K562 (cell line): ENCODE data around the gene FBXO27. TPM values are rescaled to one million over a fixed set of nuclear protein-coding genes. Genes with fewer than 3 reads are reported as not detected.

ENCODE experiments used
- ATAC-seq: fragments of 200-7000 bp; cut with Tn5 transposase; 3 replicates; pipeline ENCODE4 v1.9.1; 2020; ENCODE audit warnings: moderate library complexity
- BruUV-seq: library from RNA; stranded (reverse); fragments of 400-500 nt; replicated peaks from 2 replicates; lab custom pipeline; 2021; lab: Mats Ljungman, UMichigan
- CTCF ChIA-PET: fragments of 300-600 bp; formaldehyde crosslinking; extraction: SDS; loops from one replicate; lab custom pipeline; 2021; ENCODE audit warnings: low intra/inter-chr PET ratio; lab: Yijun Ruan, JAX
- POLR2A ChIA-PET: fragments of 300-600, 350-650 bp; sonication (Branson Sonifier 250); formaldehyde crosslinking; extraction: SDS; loops from one replicate; lab custom pipeline; 2021; ENCODE audit warnings: antibody characterized with exemption, inconsistent platforms; lab: Yijun Ruan, JAX
- DNase-seq, 4 experiments: peaks; one replicate each; pipeline versions ENCODE4 v3.0.0 to v3.0.0-alpha.2; 2011 to 2018; ENCODE audit warnings: low spot score in 3 of 4, mixed read lengths in 3 of 4; ENCODE audit errors: extremely low read depth in 1 of 4
- FAIRE-seq: peaks from 2 replicates; lab custom pipeline; 2011; peaks lifted over from hg19 to GRCh38; lab: Jason Lieb, UNC
- H2AFZ ChIP-seq: 2 replicates; pipeline ENCODE4 v1.6.0; 2011; ENCODE audit warnings: low read depth, low read length, control low read depth, inconsistent platforms
- H3K27ac ChIP-seq: fragments of 200-600 bp; 3 replicates; pipeline ENCODE4 v1.8.0; 2011; ENCODE audit warnings: low read depth, mild to moderate bottlenecking, control low read depth, inconsistent platforms, low read length, moderate library complexity, mixed read lengths; ENCODE audit errors: extremely low read depth
- H3K27me3 ChIP-seq, 2 experiments: fragments of 300-600 bp in 1 of 2; 2 replicates in 1 of 2; 3 replicates in 1 of 2; pipeline versions ENCODE4 v1.6.0 to v1.8.0; 2011; ENCODE audit warnings: inconsistent platforms in 2 of 2, low read length in 2 of 2, mild to moderate bottlenecking in 1 of 2, mixed read lengths in 1 of 2, moderate library complexity in 1 of 2; ENCODE audit not compliant: control insufficient read depth in 2 of 2, insufficient read depth in 2 of 2
- H3K36me3 ChIP-seq: fragments of 300-600 bp; 3 replicates; pipeline ENCODE4 v1.8.0; 2011; ENCODE audit warnings: mild to moderate bottlenecking, low read length, inconsistent platforms; ENCODE audit not compliant: control insufficient read depth, insufficient read depth
- H3K4me1 ChIP-seq, 2 experiments: fragments of 200-600 bp in 1 of 2; replicated peaks in 1 of 2; 2 replicates in 1 of 2; 3 replicates in 1 of 2; pipeline versions ENCODE4 v1.5.1 to v1.8.0; 2011; ENCODE audit warnings: inconsistent platforms in 2 of 2, low read length in 2 of 2, mild to moderate bottlenecking in 1 of 2, mixed read lengths in 1 of 2, moderate library complexity in 1 of 2; ENCODE audit not compliant: control insufficient read depth in 2 of 2, insufficient read depth in 2 of 2
- H3K4me2 ChIP-seq: 2 replicates; pipeline ENCODE4 v1.6.1; 2011; ENCODE audit warnings: low read length, control low read depth, inconsistent platforms, mixed read lengths; ENCODE audit not compliant: insufficient read depth
- H3K4me3 ChIP-seq: fragments of 200-600 bp; sonication (generic), shearing (Covaris generic); 2 replicates; pipeline ENCODE4 v1.5.1; 2016; ENCODE audit warnings: control low read depth, inconsistent platforms
- H3K79me2 ChIP-seq: fragments of 200-600 bp; 3 replicates; pipeline ENCODE4 v1.8.0; 2011; ENCODE audit warnings: low read length, inconsistent platforms; ENCODE audit not compliant: control insufficient read depth, insufficient read depth
- H3K9ac ChIP-seq, 2 experiments: 2 replicates each; pipeline versions ENCODE4 v1.6.0 to v1.6.1; 2011; ENCODE audit warnings: low read depth in 2 of 2, low read length in 2 of 2, control low read depth in 1 of 2, inconsistent platforms in 1 of 2, mild to moderate bottlenecking in 1 of 2, mixed read lengths in 1 of 2; ENCODE audit not compliant: insufficient read depth in 1 of 2
- H3K9me1 ChIP-seq: one replicate; pipeline ENCODE4 v1.6.0; 2011; ENCODE audit warnings: inconsistent platforms, mild to moderate bottlenecking, low read length, moderate library complexity; ENCODE audit not compliant: control insufficient read depth, insufficient read depth
- H3K9me3 ChIP-seq: replicated peaks from 2 replicates; pipeline ENCODE4 v1.5.1; 2011; ENCODE audit warnings: low read depth, low read length, inconsistent platforms; ENCODE audit not compliant: control insufficient read depth, insufficient read depth
- H4K20me1 ChIP-seq: replicated peaks from 2 replicates; pipeline ENCODE4 v1.6.1; 2011; ENCODE audit warnings: low read length, inconsistent platforms, mixed read lengths; ENCODE audit not compliant: control insufficient read depth, insufficient read depth
- BCOR ChIP-seq: fragments of 450-650 bp; IDR thresholded peaks from 2 replicates; pipeline ENCODE4 v1.6.1; 2016
- CHD4 ChIP-seq: fragments of 200-600 bp; sonication (generic); IDR thresholded peaks from 3 replicates; pipeline ENCODE4 v1.6.1; 2012; ENCODE audit warnings: low read depth, mild to moderate bottlenecking, mixed read lengths, low read length, inconsistent platforms; ENCODE audit not compliant: insufficient read depth, insufficient replicate concordance, poor library complexity, severe bottlenecking
- ELF2 ChIP-seq: fragments of 250-450 bp; sonication (Bioruptor Pico); IDR thresholded peaks from 2 replicates; pipeline ENCODE4 v1.5.0; 2021; ENCODE audit warnings: mild to moderate bottlenecking
- EP400 ChIP-seq: fragments of 450-650 bp; IDR thresholded peaks from 2 replicates; pipeline ENCODE4 v1.6.1; 2017; ENCODE audit warnings: antibody characterized with exemption, mild to moderate bottlenecking, moderate library complexity
- JUND ChIP-seq, 2 experiments: IDR thresholded peaks; 2 replicates in 1 of 2; 3 replicates in 1 of 2; pipeline ENCODE4 v1.6.1; 2011; ENCODE audit warnings: borderline replicate concordance in 2 of 2, low read depth in 2 of 2, low read length in 2 of 2, improper control_type of control experiment in 1 of 2, missing biosample characterization in 1 of 2, missing genetic modification characterization in 1 of 2, missing genetic modification reagents in 1 of 2
- KDM1A ChIP-seq, 2 experiments: fragments of 450-650 bp; IDR thresholded peaks; 2 replicates each; pipeline ENCODE4 v1.6.1; 2016; ENCODE audit warnings: mild to moderate bottlenecking in 2 of 2
- RBM25 ChIP-seq: fragments of 200-400 bp; formaldehyde crosslinking; IDR thresholded peaks from 2 replicates; pipeline ENCODE4 v1.6.1; 2018; ENCODE audit warnings: low read length, low read depth, moderate library complexity; ENCODE audit not compliant: severe bottlenecking
- RCOR1 ChIP-seq, 2 experiments: IDR thresholded peaks; 2 replicates each; pipeline ENCODE4 v1.6.1; 2012; ENCODE audit warnings: low read depth in 2 of 2, low read length in 2 of 2, borderline replicate concordance in 1 of 2, improper control_type of control experiment in 1 of 2
- SRSF9 ChIP-seq: fragments of 200-400 bp; formaldehyde crosslinking; IDR thresholded peaks from 2 replicates; pipeline ENCODE4 v1.6.1; 2017; ENCODE audit warnings: low read depth, low read length, borderline replicate concordance
- WGBS: fragments of 100-300 bp; shearing (Covaris generic); methylation state at CpG from one replicate; pipeline ENCODE4 v1.1.6; 2016; ENCODE audit warnings: low coverage, mixed read lengths; ENCODE audit not compliant: insufficient coverage; ENCODE audit errors: missing lambda C conversion rate; 5-methylcytosine and 5-hydroxymethylcytosine counted together
- in situ Hi-C: fragments of 300-500 bp; cut with MboI; formaldehyde crosslinking; loops from 4 replicates; pipeline ENCODE4 v1.15.0; 2018; ENCODE audit warnings: inconsistent platforms, mixed read lengths
- intact Hi-C: fragments of 100-400 bp; cut with micrococcal nuclease; formaldehyde crosslinking; loops from 2 replicates; pipeline ENCODE4 v1.14.2; 2022
- polyA plus RNA-seq, 8 experiments: library from polyadenylated mRNA; depleted of rRNA in 4 of 8; stranded (reverse) in 5 of 8; unstranded in 3 of 8; fragments of >200 nt; fragmentation: Nextera tagmentation in 2 of 8; fragmentation: Illumina TruSeq in 1 of 8; extraction: Ambion mirVana in 2 of 8; extraction: Trizol in 1 of 8; gene quantifications; 2 replicates each; pipeline versions ENCODE4 v1.2.1 to v1.2.3, GENCODE V29; 2011 to 2014; ENCODE audit warnings: inconsistent platforms in 1 of 8, missing spikeins in 1 of 8
- total RNA-seq, 7 experiments: library from RNA; depleted of rRNA in 6 of 7; stranded (reverse); fragments of >200 nt in 6 of 7; fragmentation: Illumina TruSeq in 2 of 7; extraction: Trizol in 2 of 7; gene quantifications; 2 replicates each; pipeline versions ENCODE4 v1.2.1 to v1.2.3, GENCODE V29; 2011 to 2021; ENCODE audit warnings: low replicate concordance in 1 of 7

FBXO27 gene
- total and polyA plus RNA-seq, 9 of the 15 experiments (the other 6 are each of a cell fraction or from before 2014, with no cell fraction given): 1.8 to 11.0 (median 6.3) TPM

- FAIRE-seq: peak; percentile 40
- TF ChIP-seq JUND (IDR thresholded peaks at IDR 0.05; ENCODE audit: borderline replicate concordance, low read depth, low read length) (no peak), JUND (tag; IDR thresholded peaks at IDR 0.05; ENCODE audit: borderline replicate concordance, low read depth, low read length) (no peak), BCOR (peak; percentile 55), RCOR1 (IDR thresholded peaks at IDR 0.05; ENCODE audit: borderline replicate concordance in 1 of 2, low read depth in 2 of 2, low read length in 2 of 2) (peak in 1 of 2 experiments; percentile 34; a peak in 1 of 4 replicates), RBM25 (peak; percentile 93), KDM1A (IDR thresholded peaks at IDR 0.05) (peak; percentile 31 to 37; a peak in 2 of 4 replicates), SRSF9 (no peak), CHD4 (peak; percentile 29), EP400 (no peak), ELF2 (CRISPR knock-in tag) (no peak)
- H3K9me3 ChIP-seq: no peaks in the 10 kb centered on the region
These were observed 46.3 kb upstream of the FBXO27 start for GRCh38 chr19:39078436-39079200.

More at GRCh38 chr19:39078436-39079200, 46.3 kb upstream of the FBXO27 start:
- ChIA-PET POLR2A (interaction anchor here (0.8 to 1.6 kb wide), 3 partner anchors 9 to 148 kb away, joined by 3 read pairs; no protein-coding TSS in a partner anchor), CTCF (no interaction called here)
- peaks cover 0 to 1% of the 10 kb centered on the region in 2 experiments; a peak in 2 of 5 replicates for H3K4me1 ChIP-seq
- no peak overlapping the region for H3K4me3 ChIP-seq
- H3K9ac ChIP-seq: no peak overlapping the region
- no peaks in the 10 kb centered on the region for H3K79me2 ChIP-seq
- no peak for DNase-seq
- no peaks in the 10 kb centered on the region for H3K9me1 ChIP-seq
- H3K27me3 ChIP-seq: peaks cover 16 to 24% of the 10 kb centered on the region in 2 experiments; a peak in 4 of 5 replicates
- no peaks in the 10 kb centered on the region for H4K20me1 ChIP-seq
- WGBS: 3% methylated on average over 7 of the region's 7 CpGs
- H3K36me3 ChIP-seq: no peaks in the 10 kb centered on the region
- no peak overlapping the region for H2AFZ ChIP-seq
- no peak overlapping the region for H3K4me2 ChIP-seq
- no peak overlapping the region for H3K27ac ChIP-seq
- ATAC-seq: no peak
- intact Hi-C loops: no loop called here
- in situ Hi-C loops: no loop called here
- BruUV-seq: no TSS peak
